Measurements from ENCODE around the gene REPIN1. TPM values are rescaled to one million over a fixed set of nuclear protein-coding genes. Genes with fewer than 3 reads are reported as not detected.

The REPIN1 gene
- total RNA-seq, 1 experiment from 2014 or later, result 106 TPM

DNA sequence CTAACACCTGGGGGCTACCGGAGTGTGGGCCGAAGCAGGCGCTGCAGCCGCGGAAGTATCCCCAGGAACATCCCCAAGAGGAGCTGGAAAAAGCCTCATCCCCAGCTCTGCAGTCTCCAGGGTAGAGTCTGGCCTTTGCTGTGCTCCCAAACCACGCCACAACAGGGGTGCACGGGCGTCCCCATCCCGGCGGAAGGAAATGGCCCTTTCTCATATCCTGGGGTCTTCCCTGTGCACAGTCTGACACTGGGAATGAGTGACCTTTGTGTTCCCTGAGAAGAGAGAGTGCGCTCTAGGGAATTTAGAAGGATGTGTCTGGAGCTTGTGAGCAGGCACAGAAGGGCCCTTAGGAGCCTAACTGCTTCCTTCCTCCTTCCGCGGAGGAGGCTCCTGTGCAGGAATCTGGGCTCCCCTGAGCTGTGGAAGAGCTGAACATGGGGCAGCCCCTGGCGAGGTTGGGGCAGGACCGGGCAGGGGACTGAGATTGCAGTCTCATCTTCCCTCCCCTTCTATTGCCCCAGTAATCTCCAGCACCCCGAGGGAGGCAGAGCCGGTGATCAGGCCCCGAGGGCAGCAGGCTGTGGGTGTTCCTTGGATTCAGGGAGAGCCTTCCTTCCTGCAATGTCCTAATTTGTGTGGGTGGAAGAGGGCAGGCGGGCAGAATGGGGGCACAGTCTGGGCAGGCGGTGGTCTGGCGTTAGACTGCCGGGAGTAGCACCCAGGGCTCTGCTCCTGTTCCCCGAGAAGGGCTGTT lies 1.3 kb downstream of the REPIN1 start:
- Histone ChIP-seq H2BK5ac (ENCODE audit: insufficient read length, low read length) (no peak overlapping the region), H3K23me2 (ENCODE audit: insufficient read length, low read depth, low read length, poor library complexity, severe bottlenecking) (peaks cover 16% of the 10 kb centered on the region), H2BK120ac (ENCODE audit: low read depth, low read length, poor library complexity, severe bottlenecking) (no peak overlapping the region), H2BK15ac (ENCODE audit: low read depth, low read length) (no peak overlapping the region), H4K5ac (ENCODE audit: insufficient read length, low read depth, low read length) (no peak overlapping the region), H2BK20ac (ENCODE audit: low read depth, low read length, poor library complexity, severe bottlenecking) (no peak overlapping the region), H3K18ac (ENCODE audit: insufficient read length, low read depth, low read length) (peak overlapping the region; percentile 48), H2AFZ (ENCODE audit: low read length) (no peak overlapping the region), H2AK5ac (ENCODE audit: insufficient read length, low read length) (no peak overlapping the region), H4K8ac (replicated peaks; ENCODE audit: insufficient read length, low read depth, low read length) (no peak overlapping the region), H3T11ph (ENCODE audit: low read length) (no peak overlapping the region), H3K27ac (ENCODE audit: insufficient read length, low read depth, low read length) (no peak overlapping the region), H2BK12ac (ENCODE audit: insufficient read length, low read depth, low read length) (no peak overlapping the region), H3K9ac (ENCODE audit: extremely low read depth, insufficient read length, low read length) (peak overlapping the region; percentile 73), H3K79me1 (ENCODE audit: insufficient read depth, low read depth, low read length, poor library complexity, severe bottlenecking) (peaks cover 7% of the 10 kb centered on the region), H4K91ac (ENCODE audit: insufficient read length, low read depth, low read length) (no peak overlapping the region), H4K20me1 (ENCODE audit: control insufficient read depth, insufficient read depth, insufficient read length) (no peaks in the 10 kb centered on the region), H3K4me2 (ENCODE audit: insufficient read depth, insufficient read length, low read length) (peak overlapping the region; percentile 68), H3K4ac (ENCODE audit: low read depth, low read length) (no peak overlapping the region), H3K27me3 (ENCODE audit: insufficient read depth, low read length) (no peaks in the 10 kb centered on the region), H3K23ac (ENCODE audit: insufficient read length, low read depth, low read length) (no peak overlapping the region), H3K9me3 (ENCODE audit: control insufficient read depth, low read depth, low read length) (no peaks in the 10 kb centered on the region), H3K4me1 (ENCODE audit: insufficient read depth, low read length) (peaks cover 3% of the 10 kb centered on the region; the same call in 1 of the 2 replicates), H3K79me2 (ENCODE audit: insufficient read depth, low read length) (peaks cover 12% of the 10 kb centered on the region; the same call in 1 of the 2 replicates), H3K56ac (ENCODE audit: insufficient read length, low read depth, low read length) (no peak overlapping the region), H3K14ac (ENCODE audit: insufficient read depth, low read length) (peak overlapping the region; percentile 74)
- Mint-ChIP-seq H3K27me3 (ENCODE audit: low read depth) (no peaks in the 10 kb centered on the region; the same call in none of the 2 replicates), H3K4me1 (peaks cover 41 to 55% of the 10 kb centered on the region in 2 experiments), H3K27ac (peak overlapping the region; percentile 98 to 100 (median 99)), H3K9me3 (no peaks in the 10 kb centered on the region), H3K4me3 (peak overlapping the region; percentile 94 to 96), H3K36me3 (ENCODE audit: insufficient read depth in 1 of 3, low read depth in 3 of 3) (peaks cover 28 to 47% (median 43%) of the 10 kb centered on the region in 3 experiments; a peak in 6 of 7 replicates)
- TF ChIP-seq, protein P1, sequence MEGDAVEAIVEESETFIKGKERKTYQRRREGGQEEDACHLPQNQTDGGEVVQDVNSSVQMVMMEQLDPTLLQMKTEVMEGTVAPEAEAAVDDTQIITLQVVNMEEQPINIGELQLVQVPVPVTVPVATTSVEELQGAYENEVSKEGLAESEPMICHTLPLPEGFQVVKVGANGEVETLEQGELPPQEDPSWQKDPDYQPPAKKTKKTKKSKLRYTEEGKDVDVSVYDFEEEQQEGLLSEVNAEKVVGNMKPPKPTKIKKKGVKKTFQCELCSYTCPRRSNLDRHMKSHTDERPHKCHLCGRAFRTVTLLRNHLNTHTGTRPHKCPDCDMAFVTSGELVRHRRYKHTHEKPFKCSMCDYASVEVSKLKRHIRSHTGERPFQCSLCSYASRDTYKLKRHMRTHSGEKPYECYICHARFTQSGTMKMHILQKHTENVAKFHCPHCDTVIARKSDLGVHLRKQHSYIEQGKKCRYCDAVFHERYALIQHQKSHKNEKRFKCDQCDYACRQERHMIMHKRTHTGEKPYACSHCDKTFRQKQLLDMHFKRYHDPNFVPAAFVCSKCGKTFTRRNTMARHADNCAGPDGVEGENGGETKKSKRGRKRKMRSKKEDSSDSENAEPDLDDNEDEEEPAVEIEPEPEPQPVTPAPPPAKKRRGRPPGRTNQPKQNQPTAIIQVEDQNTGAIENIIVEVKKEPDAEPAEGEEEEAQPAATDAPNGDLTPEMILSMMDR (conservative IDR thresholded peaks at IDR 0.05), result no peak
- WGBS (ENCODE audit: extremely low coverage, insufficient read length, low lambda C conversion rate), result no CpG with 5 or more reads among the region's 23 CpGs
- no peak for DNase-seq

All from H9 (cell line).